ENCODE data around the gene SLC25A39.
A peak's percentile ranks its signal among the peaks of the same experiment; 100 is the strongest.
"Not testable (repeated sequence)": the region's sequence is repeated elsewhere in the genome, so short reads cannot be mapped to it uniquely, and the experiment has no call there.

The SLC25A39 gene, protein sequence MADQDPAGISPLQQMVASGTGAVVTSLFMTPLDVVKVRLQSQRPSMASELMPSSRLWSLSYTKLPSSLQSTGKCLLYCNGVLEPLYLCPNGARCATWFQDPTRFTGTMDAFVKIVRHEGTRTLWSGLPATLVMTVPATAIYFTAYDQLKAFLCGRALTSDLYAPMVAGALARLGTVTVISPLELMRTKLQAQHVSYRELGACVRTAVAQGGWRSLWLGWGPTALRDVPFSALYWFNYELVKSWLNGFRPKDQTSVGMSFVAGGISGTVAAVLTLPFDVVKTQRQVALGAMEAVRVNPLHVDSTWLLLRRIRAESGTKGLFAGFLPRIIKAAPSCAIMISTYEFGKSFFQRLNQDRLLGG

DNA sequence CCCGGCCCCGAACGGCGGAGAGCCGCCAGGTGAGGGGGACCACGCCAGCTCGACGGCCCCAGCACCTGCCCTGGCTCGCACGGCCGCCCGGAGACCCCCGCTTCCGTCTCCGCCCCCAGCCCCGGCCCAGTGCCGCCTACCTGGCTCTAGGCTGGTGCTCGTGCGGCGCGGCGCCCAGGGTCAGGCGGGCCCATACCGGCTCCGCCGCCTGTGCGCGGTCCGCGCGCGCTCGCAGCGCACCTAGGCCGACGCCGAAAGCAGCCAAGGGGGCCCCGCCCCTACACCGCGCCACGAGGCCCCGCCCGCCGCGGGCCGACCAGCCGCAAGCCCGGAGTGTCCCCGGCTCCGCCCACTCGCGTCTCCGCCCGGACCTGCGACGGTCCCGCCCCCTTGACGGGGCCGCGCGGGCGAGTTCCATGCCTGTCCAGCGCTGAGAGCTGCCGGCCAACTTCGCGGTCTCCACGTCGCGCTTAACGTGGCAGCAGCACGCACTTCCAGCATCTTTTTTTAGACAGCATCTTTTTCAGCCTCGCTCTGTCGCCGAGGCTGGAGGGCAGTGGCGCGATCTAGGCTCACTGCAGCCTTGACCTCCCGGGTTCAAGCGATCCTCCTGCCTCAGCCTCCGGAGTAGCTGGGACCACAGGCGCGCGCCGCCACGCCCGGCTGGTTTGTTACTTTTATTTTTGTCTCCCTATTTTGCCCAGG, at the start of gene SLC25A39:
Gene SLC25A39, minus strand, starts transcription at position 253 of the 705 bp plus-strand sequence. CDS start 1,261 bp downstream, outside the sequence.
- DNase-seq, result peak; percentile 97

DNA sequence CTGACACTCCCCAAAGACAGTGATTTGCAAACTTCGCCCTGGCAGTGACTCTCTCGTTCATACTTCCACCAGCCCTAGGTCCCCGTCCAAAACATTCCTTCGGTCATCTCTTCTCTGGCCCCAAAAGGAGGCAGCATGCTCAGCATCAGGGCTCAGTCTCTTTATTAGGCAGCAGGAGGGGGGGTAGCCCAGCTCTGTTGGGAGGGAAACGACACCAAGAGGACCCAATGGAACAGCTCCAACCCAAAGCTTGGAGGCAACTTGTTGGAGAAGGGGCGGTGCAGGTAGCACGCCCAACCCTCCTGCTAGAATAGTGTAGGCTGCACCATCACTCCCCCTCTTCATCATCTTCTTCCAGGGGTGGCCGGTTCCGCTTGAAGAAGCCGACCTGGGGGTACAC, 47.4 kb upstream of the SLC25A39 start:
- DNase-seq, result no peak

DNA sequence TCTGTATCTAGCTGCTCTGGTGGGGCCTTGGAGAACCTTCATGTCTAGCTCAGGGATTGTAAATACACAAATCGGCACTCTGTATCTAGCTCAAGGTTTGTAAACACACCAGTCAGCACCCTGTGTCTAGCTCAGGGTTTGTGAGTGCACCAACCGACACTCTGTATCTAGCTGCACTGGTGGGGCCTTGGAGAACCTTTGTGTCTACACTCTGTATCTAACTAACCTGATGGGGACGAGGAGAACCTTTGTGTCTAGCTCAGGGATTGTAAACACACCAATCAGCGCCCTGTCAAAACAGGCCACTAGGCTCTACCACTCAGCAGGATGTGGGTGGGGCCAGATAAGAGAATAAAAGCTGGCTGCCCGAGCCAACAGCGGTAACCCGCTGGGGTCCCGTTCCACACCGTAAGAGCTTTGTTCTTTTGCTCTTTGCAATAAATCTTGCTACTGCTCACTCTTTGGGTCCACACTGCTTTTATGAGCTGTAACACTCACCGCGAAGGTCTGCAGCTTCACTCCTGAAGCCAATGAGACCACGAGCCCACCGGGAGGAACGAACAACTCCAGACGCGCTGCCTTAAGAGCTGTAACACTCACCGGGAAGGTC, 44.9 kb upstream of the SLC25A39 start:
- not testable (repeated sequence) for DNase-seq

DNA sequence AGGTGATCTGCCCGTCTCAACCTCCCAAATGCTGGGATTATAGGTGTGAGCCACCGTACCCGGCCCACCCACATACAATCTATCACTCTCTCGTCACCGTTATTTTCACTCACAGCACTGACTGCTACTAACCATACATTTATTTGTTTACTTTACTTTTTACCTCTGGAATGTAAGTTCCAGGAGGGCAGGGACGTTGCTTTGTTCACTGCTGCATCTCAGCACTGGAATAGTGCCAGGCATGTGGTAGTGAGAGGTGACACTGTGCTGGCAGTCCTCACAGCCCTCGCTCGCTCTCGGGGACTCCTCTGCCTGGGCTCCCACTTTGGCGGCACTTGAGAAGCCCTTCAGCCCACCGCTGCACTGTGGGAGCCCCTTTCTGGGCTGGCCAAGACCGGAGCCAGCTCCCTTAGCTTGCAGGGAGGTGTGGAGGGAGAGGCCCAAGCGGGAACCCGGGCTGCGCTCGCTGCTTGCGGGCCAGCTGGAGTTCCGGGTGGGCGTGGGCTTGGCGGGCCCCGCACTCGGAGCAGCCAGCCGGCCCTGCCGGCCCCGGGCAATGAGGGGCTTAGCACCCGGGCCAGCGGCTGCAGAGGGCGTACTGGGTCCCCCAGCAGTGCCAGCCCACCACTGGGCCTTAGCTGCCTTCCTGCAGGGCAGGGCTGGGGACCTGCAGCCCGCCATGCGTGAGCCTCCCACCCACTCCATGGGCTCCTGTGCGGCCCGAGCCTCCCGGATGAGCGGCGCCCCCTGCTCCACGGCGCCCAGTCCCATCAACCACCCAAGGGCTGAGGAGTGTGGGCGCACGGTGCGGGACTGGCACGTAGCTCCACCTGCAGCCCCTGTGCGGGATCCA, 44.0 kb upstream of the SLC25A39 start:
- not testable (repeated sequence) for DNase-seq

DNA sequence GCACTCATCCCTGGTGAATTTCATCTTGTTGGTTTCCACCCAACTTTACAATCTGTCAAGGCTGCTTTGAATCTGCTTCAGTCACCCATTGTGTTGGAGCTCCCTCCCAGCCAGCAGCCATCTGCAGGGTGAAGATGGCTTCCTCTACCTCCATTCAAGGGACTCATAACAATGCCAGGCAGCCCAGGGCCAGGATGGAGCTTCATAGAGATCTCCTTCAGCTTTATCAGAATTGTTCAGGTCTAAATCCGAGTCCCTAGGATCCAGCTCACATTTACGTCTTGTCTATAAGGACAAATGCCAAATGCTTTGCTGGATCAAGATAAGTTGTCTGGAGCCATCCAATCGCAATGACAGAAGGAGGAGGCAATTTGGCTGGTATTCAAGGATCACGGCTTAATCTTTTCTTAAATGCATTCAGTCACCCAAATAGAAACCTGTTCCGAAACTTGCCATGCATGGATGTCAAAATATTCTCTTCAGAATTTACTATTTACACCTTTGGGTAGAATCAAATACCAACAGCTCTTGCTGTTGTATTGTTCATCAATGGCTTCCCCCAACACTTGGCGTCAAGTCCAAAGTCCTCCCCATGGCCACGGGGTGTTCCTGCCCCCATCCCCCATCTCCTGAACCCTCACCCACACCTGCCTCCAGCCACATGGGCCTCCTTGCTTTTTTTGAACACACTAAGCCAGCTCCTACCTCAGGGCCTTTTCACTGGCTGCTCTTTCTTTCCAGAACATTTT, 42.8 kb upstream of the SLC25A39 start:
- no peak for DNase-seq

DNA sequence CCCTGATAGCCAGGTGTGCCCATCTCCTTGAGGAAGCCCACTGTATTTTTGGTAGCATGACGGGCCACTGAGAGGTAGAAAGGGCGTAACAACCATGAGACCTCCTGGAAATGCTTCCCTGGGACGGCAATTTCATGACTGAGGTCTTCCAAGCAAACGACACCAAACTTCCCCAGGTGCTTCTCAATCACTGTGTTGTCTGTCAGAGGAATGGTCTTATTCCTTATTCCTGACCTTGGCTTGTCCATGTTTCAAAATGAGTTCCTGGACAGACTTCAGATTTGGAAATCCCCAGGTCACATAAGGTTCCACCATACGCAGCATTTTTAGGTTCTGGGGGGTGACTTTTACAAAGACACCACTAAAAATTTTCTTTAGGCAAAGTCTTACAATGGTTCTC, 40.4 kb upstream of the SLC25A39 start:
- DNase-seq, result not testable (repeated sequence)

DNA sequence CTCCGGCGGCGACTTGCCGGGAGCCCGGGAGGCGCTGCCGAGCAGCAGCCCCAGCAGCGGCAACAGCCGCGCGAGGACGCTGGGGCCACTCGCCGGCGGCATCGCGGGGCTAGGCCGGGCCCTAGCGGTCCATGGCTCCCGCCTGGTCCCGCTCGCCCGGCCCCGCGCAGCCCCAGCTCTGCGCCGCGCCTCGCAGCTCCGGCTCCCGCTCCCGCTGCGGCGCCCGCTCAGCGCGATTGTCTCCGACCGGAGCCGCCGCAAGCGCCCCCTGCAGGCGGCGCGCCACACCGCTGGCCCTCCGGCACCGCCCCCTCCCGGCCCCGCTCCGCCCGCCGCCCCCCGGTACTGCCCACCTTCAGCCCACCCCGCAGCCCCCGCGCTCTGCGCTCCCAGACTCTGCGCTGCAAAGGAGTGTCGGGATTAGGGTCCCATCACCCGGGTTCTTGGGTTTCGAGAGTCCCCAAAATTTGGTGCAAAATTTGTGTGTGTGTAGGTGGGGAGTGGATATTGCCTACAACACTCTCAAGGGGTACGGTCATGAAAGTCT, 39.1 kb upstream of the SLC25A39 start, which contains the start of gene FAM171A2:
Gene FAM171A2, minus strand, starts transcription at position 241 of the 547 bp plus-strand sequence. Its CDS starts 139 bp downstream, at position 102.
- peak; percentile 78 for DNase-seq

DNA sequence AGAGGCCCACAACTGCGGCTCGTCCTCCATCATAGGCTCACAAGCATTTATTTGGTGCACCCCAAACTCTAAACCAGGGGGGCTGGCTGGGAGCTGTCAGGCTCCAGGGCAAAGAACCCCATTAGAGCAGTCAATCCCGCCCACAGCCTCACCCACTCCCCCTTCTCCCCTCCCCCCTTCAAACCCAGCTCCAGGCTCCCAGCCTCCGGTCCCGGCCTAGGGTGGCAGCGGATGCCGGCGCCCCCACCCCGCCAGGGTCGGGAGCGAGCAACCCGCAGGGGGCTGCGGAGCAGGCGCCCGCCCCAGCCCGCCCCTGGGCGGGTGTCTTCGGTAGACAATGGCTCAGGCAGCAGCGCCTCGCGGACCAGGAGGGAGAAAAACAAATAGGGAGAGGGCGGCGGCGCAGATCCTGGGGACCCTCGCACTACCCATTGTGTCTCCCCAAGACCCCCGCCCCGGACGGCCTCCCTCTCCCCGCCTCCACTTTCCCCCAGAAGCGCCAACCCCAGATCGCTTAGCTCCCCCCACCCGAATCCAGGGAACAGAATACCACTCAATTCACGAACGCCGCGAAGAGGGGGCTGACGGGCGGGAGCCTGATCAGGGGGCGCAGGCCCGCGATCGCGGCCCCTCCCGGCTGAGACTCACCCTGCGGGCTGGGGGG, 38.5 kb upstream of the SLC25A39 start:
- peak; percentile 23 for DNase-seq

DNA sequence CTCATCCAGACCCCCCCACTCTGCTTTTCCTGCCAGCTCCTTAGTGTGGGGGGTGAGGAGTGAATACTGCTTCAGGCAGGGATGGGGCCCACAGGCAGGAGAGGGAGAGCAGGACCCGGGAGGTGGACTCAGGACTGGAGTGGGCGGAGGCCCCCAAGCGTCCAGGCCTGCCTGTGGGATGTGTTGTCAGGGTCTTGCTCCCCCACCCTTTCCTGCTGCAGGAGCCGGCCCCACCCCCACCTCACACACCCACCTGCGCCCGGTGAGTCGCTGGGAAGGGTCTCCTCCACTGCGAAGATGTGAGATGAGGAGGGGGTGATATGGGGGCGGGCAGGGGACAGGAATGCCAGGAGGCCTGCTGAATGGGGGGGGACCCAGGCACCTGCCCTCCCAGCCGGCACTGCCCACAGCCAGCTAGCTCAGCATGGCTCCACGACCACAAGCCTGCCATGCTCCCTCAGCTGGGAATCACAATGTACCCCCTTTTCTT, 37.9 kb upstream of the SLC25A39 start:
- no peak for DNase-seq

DNA sequence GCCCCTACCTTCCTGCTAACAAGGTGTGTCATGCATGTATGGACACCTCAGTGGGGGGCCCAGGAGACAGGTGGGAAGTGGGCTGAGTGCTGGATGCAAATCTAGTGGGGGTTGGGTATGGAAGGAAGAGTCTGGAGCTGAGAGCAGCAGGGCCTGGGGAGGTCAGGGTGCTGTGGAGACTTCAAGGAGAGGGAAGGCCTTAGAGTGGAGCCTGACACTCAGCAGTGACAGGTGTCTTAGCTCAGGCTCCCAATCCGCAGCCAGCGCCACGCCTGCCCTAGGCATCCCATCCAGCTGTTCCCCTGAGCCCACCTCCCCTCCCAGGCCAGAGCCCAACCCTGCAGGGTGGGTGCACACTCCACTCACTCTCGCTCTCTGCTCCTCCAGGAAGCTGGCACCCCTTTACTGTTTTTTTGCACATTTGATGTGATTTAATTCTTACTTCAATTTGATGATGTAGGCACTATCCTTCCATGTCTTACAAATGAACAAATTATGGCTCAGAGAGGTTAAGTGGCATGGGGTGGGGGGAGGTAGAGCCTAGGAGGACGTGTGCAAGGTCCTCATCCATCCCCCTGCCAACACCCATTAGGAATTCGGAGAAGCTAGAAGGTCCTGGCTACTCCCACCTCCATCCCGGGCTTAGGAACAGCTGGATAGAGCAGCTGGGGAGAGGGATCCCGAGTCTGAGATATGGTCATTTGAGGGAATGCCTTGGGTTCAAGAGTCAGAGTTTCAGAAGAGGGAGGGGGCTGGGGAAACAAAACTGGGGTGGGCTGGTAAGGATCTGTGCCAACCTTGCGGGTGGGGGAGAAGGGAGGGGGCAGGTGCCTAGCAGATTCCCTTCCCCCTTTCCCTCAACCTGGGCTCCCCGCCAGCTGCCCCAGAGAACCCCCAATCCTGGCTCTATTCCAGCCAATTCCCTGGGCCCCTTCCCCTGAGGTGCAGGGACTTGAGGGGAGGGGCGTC, 37.0 kb upstream of the SLC25A39 start:
- no peak for DNase-seq

DNA sequence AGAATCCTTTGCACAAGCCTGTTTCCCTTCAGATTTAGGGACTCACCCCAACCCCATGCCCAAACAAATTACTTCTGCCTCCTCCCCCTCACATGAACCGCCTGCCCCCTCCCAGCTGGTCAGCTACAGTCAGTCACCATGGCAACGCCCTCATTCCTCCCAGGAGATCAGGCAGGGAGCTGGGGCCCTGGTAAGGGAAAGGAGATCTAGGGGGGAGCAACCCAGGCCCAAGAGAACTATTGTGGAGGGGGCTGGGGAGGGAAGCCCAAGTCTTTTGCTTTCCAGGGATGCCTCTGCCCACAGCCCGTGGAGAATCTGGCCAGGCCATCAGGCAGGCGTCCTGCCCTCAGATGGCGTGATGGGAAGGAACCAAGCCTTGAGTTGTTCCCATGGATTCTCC, 36.2 kb upstream of the SLC25A39 start:
- no peak for DNase-seq

DNA sequence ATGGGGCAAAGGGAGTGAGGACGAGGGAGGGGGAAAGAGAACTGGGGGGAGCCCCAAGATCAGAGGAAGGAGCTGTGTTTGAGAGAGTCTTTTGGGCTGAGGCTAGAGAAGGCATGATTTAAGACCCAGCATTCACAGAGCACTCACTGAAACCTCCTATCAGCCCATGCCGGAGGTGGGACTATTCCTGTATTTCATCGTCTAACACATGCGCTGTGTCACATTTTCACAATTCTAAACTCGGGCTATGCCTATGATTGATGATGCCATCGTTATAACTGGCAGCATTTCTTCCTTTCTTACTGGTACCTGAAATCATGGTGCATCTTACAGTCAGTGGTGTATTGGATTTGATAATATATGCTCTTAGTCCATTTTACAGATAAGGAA, 35.5 kb upstream of the SLC25A39 start:
- no peak for DNase-seq

DNA sequence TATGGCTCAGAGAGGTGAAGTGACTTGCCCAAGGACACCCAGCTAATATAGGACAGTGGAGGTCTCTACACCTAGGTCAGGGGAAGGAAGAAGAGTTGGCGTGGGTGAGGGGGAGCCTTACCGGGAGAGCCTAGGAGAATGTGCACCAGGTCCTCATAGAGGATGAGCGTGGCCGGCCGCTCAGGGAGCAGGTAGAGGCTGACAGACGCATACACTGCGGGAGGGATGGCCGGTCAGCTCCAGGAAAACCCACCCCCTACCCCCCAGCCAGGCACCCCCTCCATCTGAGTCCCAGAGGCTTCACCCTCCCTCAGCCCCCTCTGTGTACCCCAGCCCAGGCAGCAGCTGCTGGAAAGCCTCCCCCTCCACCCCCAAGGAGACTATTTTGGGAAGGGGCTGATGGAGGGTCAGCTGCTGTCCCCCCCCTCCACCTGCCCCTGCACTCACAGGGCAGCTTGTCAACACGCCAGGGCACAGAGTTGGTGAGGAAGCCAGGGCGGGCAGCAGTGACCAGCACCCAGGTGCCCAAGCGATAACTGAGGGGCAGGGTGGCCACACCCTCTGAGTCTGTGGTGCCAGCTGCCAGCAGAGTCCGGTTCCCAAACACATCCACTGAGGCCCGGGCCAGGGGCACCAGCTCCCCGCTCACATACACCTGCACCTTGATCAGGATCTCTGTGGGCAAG, 35.0 kb upstream of the SLC25A39 start:
- no peak for DNase-seq

DNA sequence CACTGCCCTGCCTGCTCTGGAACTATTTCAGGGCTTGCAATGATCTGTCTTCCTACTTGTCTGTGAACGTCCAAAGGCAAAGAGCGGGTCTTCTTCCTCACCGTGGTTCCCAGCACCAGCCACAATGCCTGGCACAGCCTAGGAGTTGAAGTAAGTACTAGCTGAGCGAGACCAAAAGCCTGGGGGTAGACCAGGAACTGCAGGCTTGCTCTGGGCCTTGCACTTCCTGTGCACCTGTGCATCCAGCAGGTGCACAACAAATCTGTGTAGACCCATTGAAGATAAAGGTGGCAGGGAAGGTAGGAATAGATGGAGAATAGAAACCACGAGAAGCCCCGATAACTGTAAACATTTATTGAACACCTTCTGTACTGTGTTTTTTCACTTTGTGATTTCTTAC, 34.4 kb upstream of the SLC25A39 start:
- DNase-seq, result no peak

DNA sequence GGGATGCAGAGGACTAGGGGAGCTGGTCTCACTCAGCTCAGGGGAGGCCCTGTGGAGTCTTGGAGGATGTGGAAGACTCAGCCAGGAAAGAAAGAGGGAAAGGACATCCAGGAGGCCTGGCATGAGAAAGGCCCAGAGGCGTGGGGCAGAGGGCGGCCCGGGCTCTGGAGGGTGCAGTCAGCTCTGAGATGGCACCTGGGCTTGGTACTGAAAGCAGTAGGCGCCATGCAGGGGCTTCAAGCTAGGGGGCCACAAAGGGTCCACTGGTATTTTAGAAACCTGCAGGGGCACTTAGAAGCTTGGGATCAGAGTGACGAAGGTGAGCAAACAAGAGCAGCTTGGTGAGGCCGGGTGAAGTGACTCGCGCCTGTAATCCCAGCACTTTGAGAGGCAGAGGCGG, 33.4 kb upstream of the SLC25A39 start:
- no peak for DNase-seq

DNA sequence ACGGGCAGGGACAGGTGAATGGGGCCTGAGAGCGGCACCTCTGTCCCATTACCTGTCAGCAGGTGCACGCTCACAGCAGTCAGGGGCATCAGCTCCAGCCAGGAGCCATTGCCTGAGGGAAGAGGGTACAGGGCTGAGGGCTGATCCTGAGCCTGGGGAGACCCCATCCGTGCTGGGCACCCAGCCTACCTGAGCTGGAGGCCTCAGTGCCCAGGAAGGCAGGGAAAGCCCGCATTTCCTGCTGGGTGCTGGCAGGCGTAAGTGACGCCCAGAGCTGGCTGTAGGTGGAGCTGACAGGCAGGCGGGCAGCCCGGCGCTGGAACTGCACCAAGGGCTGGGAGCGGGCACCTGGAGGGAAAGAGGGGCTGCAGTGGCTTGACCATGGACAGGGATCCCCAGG, 31.6 kb upstream of the SLC25A39 start:
- DNase-seq, result no peak

DNA sequence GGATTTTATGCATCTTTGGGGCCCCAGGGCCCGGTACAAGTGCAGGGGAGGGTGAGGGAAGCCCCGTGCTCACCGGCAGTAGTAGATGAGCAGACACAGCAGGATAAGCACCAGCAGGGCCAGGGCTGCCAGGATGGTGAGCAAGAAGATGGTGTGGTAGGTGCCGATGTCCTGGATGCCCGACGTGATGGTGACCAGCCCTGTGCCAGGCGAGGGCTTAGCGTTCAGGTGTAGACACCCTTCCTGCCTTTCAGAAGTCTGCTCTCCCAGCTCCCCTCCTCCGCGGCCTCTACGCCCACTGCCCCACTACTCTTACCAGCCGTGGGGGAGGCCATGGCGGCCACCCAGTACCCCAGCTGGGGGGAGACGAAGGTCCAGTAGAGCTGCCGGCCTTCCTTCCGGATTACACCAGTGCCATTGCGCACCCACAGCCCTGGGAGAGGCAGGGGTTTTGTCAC, 31.0 kb upstream of the SLC25A39 start:
- DNase-seq, result no peak

DNA sequence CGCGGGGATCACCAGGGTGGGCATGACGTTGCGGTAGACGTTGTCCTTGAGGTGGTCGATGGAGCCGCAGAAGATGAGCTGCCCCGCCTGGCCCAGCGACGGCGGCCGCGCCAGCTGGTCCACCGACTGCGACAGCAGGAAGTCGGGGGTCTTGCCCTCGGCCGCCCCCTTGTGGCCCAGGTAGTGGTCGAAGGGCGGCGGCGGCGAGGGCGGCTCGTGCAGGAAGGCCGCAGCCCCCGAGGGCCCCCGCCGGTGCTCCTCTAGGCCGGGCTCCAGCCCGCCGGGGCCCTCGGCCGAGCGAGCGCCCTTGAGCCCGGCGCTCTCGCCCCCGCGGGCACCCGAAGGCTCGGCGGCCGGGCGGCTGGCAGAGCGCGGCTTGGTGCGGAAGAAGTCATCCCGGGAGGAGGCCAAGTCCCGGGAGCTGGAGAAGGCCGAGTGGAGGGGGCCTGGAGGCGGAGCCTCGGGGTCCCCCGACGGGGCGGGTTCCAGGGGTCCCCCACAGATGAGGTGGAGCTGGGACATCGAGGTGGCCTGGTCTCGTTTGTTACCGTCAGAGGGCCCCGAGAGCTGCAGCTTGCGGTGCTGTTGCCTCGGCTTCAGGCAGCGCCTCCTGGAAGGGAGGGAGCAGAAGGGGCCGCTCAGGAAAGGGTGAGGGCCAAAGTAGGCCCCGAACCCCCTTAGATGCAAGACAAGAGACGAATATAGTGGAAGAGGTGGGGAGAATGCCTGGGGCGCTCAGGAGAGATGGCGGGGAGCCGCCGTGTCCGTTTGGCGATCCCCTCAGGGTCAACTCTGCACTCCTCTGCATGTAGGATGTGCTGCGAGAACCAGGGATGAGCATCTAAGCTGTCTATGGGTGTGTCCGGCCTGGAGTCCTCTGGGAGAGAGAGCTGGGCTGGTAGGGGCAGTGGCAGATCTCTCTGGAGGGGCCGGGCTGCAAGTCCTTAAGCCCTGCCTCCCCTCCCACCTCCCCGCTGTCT, 30.2 kb upstream of the SLC25A39 start:
- peak; percentile 80 for DNase-seq

Data from CD4-positive, alpha-beta T cell treated with Interleukin-17A for 4 hours (primary cell).